OCI-LY3 (cell line): Measurements from ENCODE around the gene DLK1.

ENCODE experiments used
- H2AFZ ChIP-seq: fragments of 200-600, 300-600 bp; shearing (Covaris generic); 2 replicates; pipeline ENCODE4 v1.6.0; 2014; ENCODE audit warnings: antibody characterized with exemption, low read depth, low read length
- H3K27ac ChIP-seq: fragments of 200-600, 300-600 bp; sonication (generic); 2 replicates; pipeline ENCODE4 v1.5.1; 2014; ENCODE audit warnings: mild to moderate bottlenecking, low read length, moderate library complexity, mixed read lengths
- H3K27me3 ChIP-seq: fragments of 200-600, 300-600 bp; sonication (generic); 2 replicates; pipeline ENCODE4 v1.6.1; 2014; ENCODE audit warnings: low read depth, low read length, mixed read lengths
- H3K36me3 ChIP-seq: fragments of 200-600, 300-600 bp; sonication (generic); replicated peaks from 2 replicates; pipeline ENCODE3; 2014; ENCODE audit warnings: low read depth, low read length, mixed read lengths
- H3K4me1 ChIP-seq: fragments of 300-600, 200-600 bp; sonication (generic); 2 replicates; pipeline ENCODE4 v1.6.1; 2014; ENCODE audit warnings: low read length, mixed read lengths
- H3K4me2 ChIP-seq: fragments of 200-600, 300-600 bp; sonication (generic); 2 replicates; pipeline ENCODE4 v1.6.1; 2014; ENCODE audit warnings: low read length, mixed read lengths
- H3K4me3 ChIP-seq: fragments of 300-600, 200-600 bp; sonication (generic); 2 replicates; pipeline ENCODE4 v1.5.1; 2014; ENCODE audit warnings: antibody characterized with exemption, mild to moderate bottlenecking, low read length, moderate library complexity
- H3K79me2 ChIP-seq: fragments of 300-600, 200-600 bp; shearing (Covaris generic); 2 replicates; pipeline ENCODE4 v1.6.1; 2014; ENCODE audit warnings: mild to moderate bottlenecking, low read length, mixed read lengths
- H3K9ac ChIP-seq: fragments of 300-600, 200-600 bp; shearing (Covaris generic); 2 replicates; pipeline ENCODE4 v1.6.0; 2014; ENCODE audit warnings: mild to moderate bottlenecking, low read length, moderate library complexity
- H3K9me3 ChIP-seq: fragments of 200-600, 300-600 bp; shearing (Covaris generic); 2 replicates; pipeline ENCODE4 v1.6.1; 2014; ENCODE audit warnings: low read length, mixed read lengths; ENCODE audit not compliant: insufficient read depth
- H4K20me1 ChIP-seq: fragments of 200-600, 300-600 bp; sonication (generic); 2 replicates; pipeline ENCODE4 v1.6.1; 2016; ENCODE audit warnings: low read length, mixed read lengths; ENCODE audit not compliant: insufficient read depth
- CTCF ChIP-seq: fragments of 200-600, 300-600 bp; sonication (generic); IDR thresholded peaks from 2 replicates; pipeline ENCODE4 v1.5.1; 2014; ENCODE audit warnings: antibody characterized with exemption, low read length, low read depth
- EZH2phosphoT487 ChIP-seq: fragments of 200-600 bp; shearing (Covaris generic); IDR thresholded peaks from 2 replicates; pipeline ENCODE4 v1.6.1; 2018; ENCODE audit warnings: antibody characterized with exemption, mixed run types, low read depth

DLK1 gene

GRCh38 chr14:100765991-100766390 is 39.3 kb downstream of the DLK1 start:
- Histone ChIP-seq H3K79me2 (no peaks in the 10 kb centered on the region), H3K9ac (no peak overlapping the region), H3K4me1 (no peaks in the 10 kb centered on the region), H3K4me3 (no peak overlapping the region), H2AFZ (no peak overlapping the region), H3K9me3 (no peaks in the 10 kb centered on the region), H3K36me3 (no peaks in the 10 kb centered on the region), H3K27ac (no peak overlapping the region), H3K27me3 (peaks cover 4% of the 10 kb centered on the region; the same call in 1 of the 2 replicates), H3K4me2 (no peak overlapping the region), H4K20me1 (no peaks in the 10 kb centered on the region)
- TF ChIP-seq EZH2phosphoT487 (no peak), CTCF (no peak)

GRCh38 chr14:100767003-100767787 is 40.5 kb downstream of the DLK1 start:
- Histone ChIP-seq H4K20me1 (no peaks in the 10 kb centered on the region), H3K4me1 (no peaks in the 10 kb centered on the region), H3K4me2 (no peak overlapping the region), H3K36me3 (no peaks in the 10 kb centered on the region), H3K9ac (no peak overlapping the region), H3K79me2 (no peaks in the 10 kb centered on the region), H3K4me3 (no peak overlapping the region), H2AFZ (no peak overlapping the region), H3K27ac (no peak overlapping the region), H3K27me3 (peaks cover under 1% of the 10 kb centered on the region; the same call in 1 of the 2 replicates), H3K9me3 (no peaks in the 10 kb centered on the region)
- TF ChIP-seq CTCF: no peak
- no peak for TF ChIP-seq EZH2phosphoT487

GRCh38 chr14:100767788-100768536 is 41.3 kb downstream of the DLK1 start:
- no peak overlapping the region for H2AFZ ChIP-seq
- no peaks in the 10 kb centered on the region for H3K4me1 ChIP-seq
- no peaks in the 10 kb centered on the region for H3K79me2 ChIP-seq
- H3K27me3 ChIP-seq: no peaks in the 10 kb centered on the region
- TF ChIP-seq EZH2phosphoT487: no peak
- no peak for TF ChIP-seq CTCF
- H3K4me3 ChIP-seq: no peak overlapping the region
- no peak overlapping the region for H3K27ac ChIP-seq
- H3K9me3 ChIP-seq: no peaks in the 10 kb centered on the region
- H3K9ac ChIP-seq: no peak overlapping the region
- no peaks in the 10 kb centered on the region for H4K20me1 ChIP-seq
- no peak overlapping the region for H3K4me2 ChIP-seq
- no peaks in the 10 kb centered on the region for H3K36me3 ChIP-seq
